Mesodermal cell (in vitro differentiated cells): ENCODE measurements around the gene TUBB6.

Experiments used
- H3K27ac ChIP-seq: 2 replicates; pipeline ENCODE4 v1.7.0; 2013; ENCODE audit warnings: mild to moderate bottlenecking, low read depth, low read length, moderate library complexity; ENCODE audit not compliant: severe bottlenecking
- H3K36me3 ChIP-seq: 2 replicates; pipeline ENCODE4 v1.7.1; 2013; ENCODE audit warnings: mild to moderate bottlenecking, low read length, moderate library complexity; ENCODE audit not compliant: control insufficient read depth, insufficient read depth
- H3K4me1 ChIP-seq: one replicate; pipeline ENCODE4 v1.7.1; 2013; ENCODE audit warnings: mild to moderate bottlenecking, low read length; ENCODE audit not compliant: insufficient read depth, control insufficient read depth, poor library complexity, severe bottlenecking
- H3K4me3 ChIP-seq: 2 replicates; pipeline ENCODE4 v1.7.0; 2013; ENCODE audit warnings: low read length, control low read depth, mild to moderate bottlenecking; ENCODE audit not compliant: insufficient read depth, poor library complexity, severe bottlenecking; ENCODE audit errors: extremely low read depth
- H3K9me3 ChIP-seq: 2 replicates; pipeline ENCODE4 v1.7.1; 2013; ENCODE audit warnings: mild to moderate bottlenecking, low read length, moderate library complexity; ENCODE audit not compliant: control insufficient read depth
- WGBS, 2 experiments: methylation state at CpG; one replicate each; pipeline ENCODE4 v1.1.5; 2013; ENCODE audit warnings: missing lambda C conversion rate in 2 of 2; ENCODE audit not compliant: insufficient coverage in 2 of 2; 5-methylcytosine and 5-hydroxymethylcytosine counted together

Gene TUBB6

DNA sequence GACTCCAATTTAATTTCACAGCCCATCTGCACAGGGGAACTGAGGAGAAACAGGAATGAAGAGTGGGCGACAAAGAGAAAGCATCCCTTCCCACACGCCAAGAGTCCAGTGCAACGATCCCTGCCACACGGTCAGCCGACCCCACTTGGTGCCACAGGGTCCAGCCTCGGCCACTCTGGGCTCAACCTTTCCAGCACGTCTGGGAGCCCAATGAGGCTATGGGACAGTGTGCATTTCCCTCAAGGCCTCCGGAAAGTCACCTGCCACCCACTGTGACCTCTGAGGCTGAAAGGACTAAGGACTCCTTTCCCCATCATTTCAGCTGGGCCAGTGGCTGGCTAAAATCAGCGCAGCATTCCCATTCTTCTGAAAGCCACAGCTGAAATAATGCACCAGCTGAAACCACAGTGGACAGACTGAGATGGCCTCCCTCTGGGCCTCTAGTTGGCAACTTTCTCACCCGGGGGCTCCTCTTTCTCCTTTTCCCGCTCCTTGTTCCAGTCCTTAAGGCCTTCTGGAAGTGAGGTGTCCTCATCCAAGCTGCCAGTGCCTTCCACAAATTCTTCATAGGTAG is 21.2 kb downstream of the TUBB6 start:
- Histone ChIP-seq H3K4me3 (no peak overlapping the region), H3K9me3 (no peaks in the 10 kb centered on the region), H3K36me3 (peaks cover 71% of the 10 kb centered on the region), H3K27ac (no peak overlapping the region), H3K4me1 (no peaks in the 10 kb centered on the region)
- 96% methylated on average over 9 to 11 of the region's 11 CpGs for WGBS, 2 experiments

DNA sequence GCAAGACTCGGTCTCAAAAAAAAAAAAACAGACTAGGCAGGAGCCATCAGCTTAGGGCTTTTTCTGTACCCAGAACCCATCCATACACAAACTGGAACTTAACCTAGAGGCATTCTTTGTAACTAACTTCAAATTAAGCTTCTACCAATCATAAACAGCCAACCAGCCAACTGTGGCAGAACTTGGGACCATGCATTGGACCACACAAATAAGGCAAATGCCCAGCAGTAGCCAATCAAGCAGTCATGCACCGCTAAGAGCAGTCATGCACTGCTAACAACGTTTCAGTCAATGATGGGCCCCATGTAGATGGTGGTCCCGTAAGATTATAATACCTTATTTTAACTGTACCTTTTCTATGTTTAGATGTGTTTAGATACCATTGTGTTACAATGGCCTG is 22.7 kb downstream of the TUBB6 start:
- Histone ChIP-seq H3K27ac (no peak overlapping the region), H3K4me3 (no peak overlapping the region), H3K36me3 (peaks cover 71% of the 10 kb centered on the region), H3K9me3 (no peaks in the 10 kb centered on the region), H3K4me1 (no peaks in the 10 kb centered on the region)
- 96 to 97% methylated on average over 2 to 3 of the region's 4 CpGs for WGBS, 2 experiments

DNA sequence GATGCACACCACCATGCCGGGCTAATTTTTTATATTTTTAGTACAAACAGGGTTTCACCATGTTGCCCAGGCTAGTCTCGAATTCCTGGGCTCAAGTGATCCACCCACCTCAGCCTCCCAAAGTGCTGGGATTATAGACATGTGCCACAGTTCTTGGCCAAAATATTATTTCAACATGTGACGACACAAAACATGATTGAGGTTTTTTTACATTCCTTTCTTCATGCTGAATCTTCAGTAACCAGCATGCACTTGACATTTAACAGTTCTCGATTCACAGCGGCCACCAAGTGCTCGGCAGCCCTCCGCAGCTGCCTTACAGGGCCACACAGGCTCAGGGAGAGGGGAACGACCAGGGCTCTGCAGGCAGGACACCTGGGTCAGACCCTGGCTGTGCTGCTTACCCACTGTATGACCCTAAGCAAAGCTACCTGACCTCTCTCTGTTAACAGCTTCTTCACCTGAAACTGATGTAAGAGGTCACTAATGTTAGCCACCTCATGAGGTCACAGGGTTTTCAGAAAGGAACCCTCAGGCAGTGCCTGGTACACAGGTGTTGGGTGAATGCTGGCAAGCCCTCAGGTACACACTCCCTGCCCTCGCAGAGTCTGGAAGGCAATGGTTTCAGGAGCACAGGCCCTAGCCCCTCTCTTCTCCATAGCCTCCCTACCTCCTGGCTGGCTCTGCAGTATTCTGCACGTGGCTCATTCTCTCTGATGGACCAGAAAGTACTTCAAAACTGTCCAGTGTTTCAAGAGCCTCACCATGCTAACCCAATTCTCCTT is 25.7 kb downstream of the TUBB6 start:
- peaks cover 10% of the 10 kb centered on the region for H3K4me1 ChIP-seq
- H3K27ac ChIP-seq: no peak overlapping the region
- H3K36me3 ChIP-seq: peaks cover 63% of the 10 kb centered on the region
- 83 to 89% methylated on average over 6 to 10 of the region's 10 CpGs for WGBS, 2 experiments
- no peak overlapping the region for H3K4me3 ChIP-seq
- H3K9me3 ChIP-seq: no peaks in the 10 kb centered on the region

DNA sequence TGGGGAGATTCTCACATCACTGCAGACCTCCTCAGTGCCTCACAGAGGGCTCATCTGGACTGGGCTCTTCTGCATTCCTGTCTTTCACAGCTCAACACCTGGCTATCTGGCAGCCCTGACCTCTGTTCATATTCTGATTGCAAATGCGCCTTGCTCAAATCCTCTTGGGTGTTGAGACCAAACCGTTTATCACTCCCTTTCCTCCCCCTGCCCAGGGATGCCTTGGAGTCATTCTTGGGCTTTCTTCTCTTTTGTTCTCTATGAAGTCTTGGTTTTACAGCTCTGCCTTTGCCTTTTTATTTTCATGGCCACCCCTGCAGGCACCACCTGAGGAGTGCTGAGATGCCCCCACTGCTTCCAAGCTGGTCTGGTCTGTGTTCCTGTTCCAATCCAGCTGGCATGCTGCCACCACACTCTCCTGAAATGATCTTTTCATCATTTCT is 26.3 kb downstream of the TUBB6 start:
- H3K9me3 ChIP-seq: no peaks in the 10 kb centered on the region
- H3K4me3 ChIP-seq: no peak overlapping the region
- 20 to 55% methylated on average over 2 of the region's 2 CpGs for WGBS, 2 experiments
- no peak overlapping the region for H3K27ac ChIP-seq
- peaks cover 58% of the 10 kb centered on the region for H3K36me3 ChIP-seq
- H3K4me1 ChIP-seq: peaks cover 12% of the 10 kb centered on the region

DNA sequence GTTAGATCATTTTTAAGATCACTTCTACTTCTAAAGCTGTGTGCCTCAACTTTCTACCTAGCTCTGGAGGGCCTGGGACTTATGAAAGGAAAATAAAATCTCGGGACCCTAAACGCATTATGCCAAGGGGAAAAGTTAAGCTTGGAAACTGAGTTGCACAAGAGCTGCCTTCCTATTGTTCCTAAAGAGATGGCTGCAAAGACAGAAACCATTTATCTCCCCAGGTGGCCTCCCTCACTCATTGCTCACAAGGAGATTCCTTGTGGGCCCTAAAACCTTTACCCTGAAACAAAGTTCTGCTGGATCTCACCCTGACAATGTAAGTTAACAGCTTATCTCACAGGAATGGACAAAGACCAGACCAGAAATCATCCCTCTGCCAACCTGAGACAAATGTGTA is 26.8 kb downstream of the TUBB6 start:
- H3K4me3 ChIP-seq: no peak overlapping the region
- no peak overlapping the region for H3K27ac ChIP-seq
- no peaks in the 10 kb centered on the region for H3K9me3 ChIP-seq
- peaks cover 57% of the 10 kb centered on the region for H3K36me3 ChIP-seq
- peaks cover 12% of the 10 kb centered on the region for H3K4me1 ChIP-seq
- WGBS, 2 experiments: 40% methylated on average over 2 of the region's 2 CpGs; no CpG with 5 or more reads in 1 of the 2 experiments

DNA sequence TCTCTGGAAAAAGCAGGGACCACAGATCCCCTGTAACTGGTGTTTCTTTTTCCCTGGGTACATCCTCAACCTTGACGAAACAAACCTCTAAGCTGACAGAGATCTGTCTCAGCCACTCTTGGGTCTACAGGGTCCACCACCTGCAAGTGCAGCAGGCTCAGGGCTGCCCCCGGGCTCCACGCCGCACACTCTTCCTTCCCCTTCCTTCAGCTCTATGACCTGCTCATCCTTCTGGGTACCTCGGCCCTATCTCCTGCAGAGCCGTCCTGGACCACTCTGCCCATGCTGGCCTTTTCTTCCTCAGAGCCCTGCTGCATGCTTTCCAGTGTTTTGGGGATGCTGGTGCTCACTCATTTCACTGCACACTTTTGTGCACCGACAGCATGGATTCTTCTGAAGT is 27.5 kb downstream of the TUBB6 start:
- Histone ChIP-seq H3K36me3 (peaks cover 59% of the 10 kb centered on the region), H3K9me3 (no peaks in the 10 kb centered on the region), H3K4me1 (peaks cover 12% of the 10 kb centered on the region), H3K27ac (no peak overlapping the region), H3K4me3 (no peak overlapping the region)
- WGBS, 2 experiments: 76 to 81% methylated on average over 6 to 7 of the region's 7 CpGs

DNA sequence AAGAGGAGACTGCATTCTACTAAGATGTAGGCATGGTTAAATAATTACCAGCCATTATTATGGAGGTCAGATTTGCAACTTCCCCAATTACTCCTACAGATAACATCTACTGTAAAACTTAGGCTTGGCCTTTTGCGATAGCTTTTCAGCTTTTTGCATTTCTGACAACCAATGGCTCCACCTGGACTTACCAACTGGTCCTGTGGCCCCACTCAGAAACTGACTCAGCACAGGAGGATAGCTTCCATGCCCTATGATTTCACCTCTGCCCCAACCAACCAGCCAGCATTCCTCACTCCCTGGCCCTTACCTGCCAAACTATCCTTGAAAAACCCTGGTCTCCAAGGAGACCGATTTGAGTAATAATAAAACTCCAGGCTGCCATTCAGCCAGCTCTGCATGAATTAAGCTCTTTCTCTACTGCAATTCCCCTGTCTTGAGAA is 28.2 kb downstream of the TUBB6 start:
- H3K4me1 ChIP-seq: peaks cover 12% of the 10 kb centered on the region
- H3K27ac ChIP-seq: no peak overlapping the region
- H3K36me3 ChIP-seq: peaks cover 63% of the 10 kb centered on the region
- 25 to 37% methylated on average over 1 to 2 of the region's 2 CpGs for WGBS, 2 experiments
- no peaks in the 10 kb centered on the region for H3K9me3 ChIP-seq
- H3K4me3 ChIP-seq: no peak overlapping the region

DNA sequence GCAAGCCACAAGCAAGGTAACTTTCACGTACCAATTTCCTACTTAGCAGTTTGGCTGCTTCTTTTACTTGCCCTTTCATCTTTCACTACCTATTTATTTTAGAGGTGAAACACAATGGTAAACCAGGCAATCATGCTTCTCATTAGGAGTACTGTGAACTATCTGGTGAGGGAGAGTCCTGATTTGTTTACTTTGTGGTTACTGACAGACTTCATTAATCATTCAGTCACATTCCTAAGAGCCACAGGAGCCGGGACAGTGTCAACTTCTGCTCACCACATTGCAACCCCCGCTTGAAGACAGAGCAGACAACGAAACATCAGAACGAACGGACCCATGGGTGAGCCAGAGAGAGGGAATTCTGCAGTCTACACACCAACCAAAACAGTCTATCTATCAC is 28.8 kb downstream of the TUBB6 start:
- Histone ChIP-seq H3K9me3 (no peaks in the 10 kb centered on the region), H3K4me3 (no peak overlapping the region), H3K36me3 (peaks cover 67% of the 10 kb centered on the region), H3K27ac (peak overlapping the region; percentile 42), H3K4me1 (peaks cover 12% of the 10 kb centered on the region)
- WGBS, 2 experiments: 33 to 36% methylated on average over 5 to 6 of the region's 6 CpGs

DNA sequence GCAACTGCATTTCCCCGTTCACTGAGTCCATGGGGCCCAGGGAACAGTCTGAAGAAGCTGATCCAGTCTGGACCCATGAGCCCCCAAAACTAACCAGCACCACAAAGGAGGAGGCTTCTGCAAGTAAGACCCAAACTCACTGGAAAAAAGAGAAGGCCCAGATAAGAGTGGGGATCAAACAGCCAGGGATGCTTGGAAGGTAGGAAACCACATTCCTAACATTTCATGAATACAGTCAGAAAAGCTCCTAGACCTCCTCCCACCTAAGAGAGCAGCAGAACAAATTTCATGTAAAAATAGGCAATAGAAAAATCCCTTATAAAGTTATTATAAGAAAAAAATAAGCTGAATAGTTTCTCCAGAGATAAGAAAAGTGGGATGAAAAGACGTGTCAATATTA is 30.3 kb downstream of the TUBB6 start:
- H3K9me3 ChIP-seq: no peaks in the 10 kb centered on the region
- peaks cover 12% of the 10 kb centered on the region for H3K4me1 ChIP-seq
- H3K36me3 ChIP-seq: peaks cover 78% of the 10 kb centered on the region
- no peak overlapping the region for H3K27ac ChIP-seq
- no peak overlapping the region for H3K4me3 ChIP-seq
- 100% methylated on average over 1 of the region's 2 CpGs; no CpG with 5 or more reads in 1 of the 2 experiments for WGBS, 2 experiments

DNA sequence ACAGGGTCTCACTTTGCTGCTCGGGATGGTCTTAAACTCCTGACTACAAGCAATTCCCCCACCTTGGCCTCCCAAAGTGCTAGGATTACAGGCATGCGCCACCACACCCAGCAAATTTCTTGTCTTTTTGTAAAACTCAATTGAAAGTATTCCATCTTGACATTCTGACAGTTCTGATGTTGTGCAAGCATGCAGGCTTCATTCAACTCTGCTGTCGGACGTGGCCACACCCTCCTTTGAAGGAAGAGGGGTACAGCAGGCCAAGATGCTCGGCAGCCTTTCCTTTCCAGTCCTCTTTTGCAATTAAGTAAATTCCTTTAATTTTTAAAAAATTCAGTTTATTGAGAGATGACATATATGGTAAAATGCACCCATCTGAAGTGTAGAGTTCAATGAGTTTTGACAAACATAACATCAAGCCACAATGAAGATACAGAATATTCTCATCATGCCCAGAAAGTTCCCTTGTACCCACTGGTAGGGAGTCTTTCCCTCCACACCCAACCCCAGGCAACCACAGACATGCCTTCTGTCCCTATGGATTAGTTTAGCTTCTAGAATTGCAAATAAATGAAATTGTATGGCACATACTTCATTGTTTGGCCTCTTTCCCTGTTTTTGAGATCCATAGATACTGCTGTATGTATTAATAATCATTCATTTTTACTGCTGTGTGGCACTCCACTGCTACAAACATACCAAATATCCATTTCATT is 33.1 kb downstream of the TUBB6 start:
- Histone ChIP-seq H3K9me3 (no peaks in the 10 kb centered on the region), H3K4me3 (no peak overlapping the region), H3K36me3 (peaks cover 77% of the 10 kb centered on the region), H3K4me1 (peaks cover 12% of the 10 kb centered on the region), H3K27ac (no peak overlapping the region)
- WGBS, 2 experiments: 92 to 100% methylated on average over 1 to 2 of the region's 5 CpGs
